Endodermal cell (in vitro differentiated cells): ENCODE results near the gene RIPOR2. TPM values are rescaled to one million over a fixed set of nuclear protein-coding genes. Genes with fewer than 3 reads are reported as not detected.

ENCODE experiments used
- DNase-seq: peaks from one replicate; pipeline ENCODE4 v3.0.0-alpha.2; 2017
- H3K27ac ChIP-seq: 2 replicates; pipeline ENCODE4 v1.5.1; 2013; ENCODE audit warnings: mild to moderate bottlenecking, low read depth, low read length, moderate library complexity
- H3K27me3 ChIP-seq: 2 replicates; pipeline ENCODE4 v1.6.1; 2013; ENCODE audit warnings: mild to moderate bottlenecking, low read length, moderate library complexity; ENCODE audit not compliant: insufficient read depth, control insufficient read depth, poor library complexity, severe bottlenecking
- H3K36me3 ChIP-seq: 2 replicates; pipeline ENCODE4 v1.7.0; 2013; ENCODE audit warnings: mild to moderate bottlenecking, low read length, moderate library complexity; ENCODE audit not compliant: control insufficient read depth, insufficient read depth
- H3K4me1 ChIP-seq: one replicate; pipeline ENCODE4 v1.7.0; 2013; ENCODE audit warnings: low read length; ENCODE audit not compliant: control insufficient read depth, insufficient read depth
- H3K4me3 ChIP-seq: 2 replicates; pipeline ENCODE4 v1.5.1; 2013; ENCODE audit warnings: mild to moderate bottlenecking, low read length, moderate library complexity
- H3K9ac ChIP-seq: 2 replicates; pipeline ENCODE4 v1.6.1; 2013; ENCODE audit warnings: mild to moderate bottlenecking, low read length, moderate library complexity; ENCODE audit not compliant: poor library complexity, severe bottlenecking; ENCODE audit errors: extremely low read depth
- H3K9me3 ChIP-seq: 2 replicates; pipeline ENCODE4 v1.6.1; 2013; ENCODE audit warnings: mild to moderate bottlenecking, low read length, moderate library complexity; ENCODE audit not compliant: control insufficient read depth
- H3K27ac Mint-ChIP-seq: 2 replicates; pipeline ENCODE4 v1.8.0; 2020; ENCODE audit warnings: mixed read lengths
- H3K27me3 Mint-ChIP-seq: 2 replicates; pipeline ENCODE4 v1.8.0; 2021; ENCODE audit warnings: mild to moderate bottlenecking, mixed read lengths; ENCODE audit not compliant: insufficient read depth
- H3K36me3 Mint-ChIP-seq: 2 replicates; pipeline ENCODE4 v1.8.0; 2020; ENCODE audit warnings: low read depth, mixed read lengths
- H3K4me1 Mint-ChIP-seq: 2 replicates; pipeline ENCODE4 v1.8.0; 2020; ENCODE audit warnings: mixed read lengths
- H3K4me3 Mint-ChIP-seq: 2 replicates; pipeline ENCODE4 v1.8.0; 2020; ENCODE audit warnings: mild to moderate bottlenecking, moderate library complexity, mixed read lengths
- H3K9me3 Mint-ChIP-seq: 2 replicates; pipeline ENCODE4 v1.8.0; 2020; ENCODE audit warnings: mild to moderate bottlenecking, mixed read lengths
- CTCF ChIP-seq: fragments of 200-600 bp; sonication (generic); conservative IDR thresholded peaks from 2 replicates; pipeline ENCODE4 v1.5.0; 2021; ENCODE audit warnings: antibody characterized with exemption, mild to moderate bottlenecking
- WGBS, 2 experiments: methylation state at CpG; one replicate each; pipeline versions ENCODE4 v1.1.5 to v1.1.7; 2013; ENCODE audit warnings: missing lambda C conversion rate in 2 of 2, mixed read lengths in 1 of 2; ENCODE audit not compliant: insufficient coverage in 1 of 2, insufficient read length in 1 of 2; 5-methylcytosine and 5-hydroxymethylcytosine counted together
- total RNA-seq, 2 donors: library from RNA; stranded (reverse); fragmentation: NEBNext Ultra II Directional in 1 of 2; extraction: Animal tissue kit (Norgen Biotek cat#: 25700) in 1 of 2; gene quantifications; 2 replicates in 1 of 2; 3 replicates in 1 of 2; pipeline ENCODE4 v1.2.1, GENCODE V29; 2021

The RIPOR2 gene
- total RNA-seq, 2 donors from 2014 or later, result 9.3 to 10.4 TPM

DNA sequence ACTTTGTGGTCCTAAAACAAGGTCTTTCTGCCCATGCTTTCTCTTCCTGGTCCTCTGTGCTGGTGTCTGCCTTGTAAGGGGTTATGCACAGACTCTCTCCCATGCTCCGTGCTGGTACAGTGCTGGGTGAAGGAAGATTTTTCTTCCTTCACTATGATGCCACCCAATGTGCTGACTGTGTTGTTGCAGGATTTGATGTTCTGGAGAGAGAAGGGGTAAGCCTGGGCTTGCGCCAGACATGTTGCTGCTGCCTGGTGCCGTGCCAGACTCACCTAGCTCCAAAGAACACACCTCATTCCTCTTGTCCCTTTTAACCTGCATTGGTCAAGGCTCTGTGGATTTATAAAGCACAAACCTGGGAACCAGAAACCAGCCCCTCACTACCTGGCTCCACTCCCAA, 108.6 kb downstream of the RIPOR2 start:
- Histone ChIP-seq H3K4me3 (no peak overlapping the region), H3K9me3 (no peaks in the 10 kb centered on the region), H3K9ac (no peak overlapping the region), H3K27me3 (no peaks in the 10 kb centered on the region), H3K4me1 (no peaks in the 10 kb centered on the region), H3K36me3 (no peaks in the 10 kb centered on the region), H3K27ac (no peak overlapping the region)
- WGBS, 2 experiments, result 88% methylated on average over 3 of the region's 3 CpGs; no CpG with 5 or more reads in 1 of the 2 experiments
- TF ChIP-seq CTCF, result no peak
- H3K27ac Mint-ChIP-seq, result no peak overlapping the region
- no peak overlapping the region for H3K4me3 Mint-ChIP-seq
- H3K4me1 Mint-ChIP-seq, result no peaks in the 10 kb centered on the region
- no peaks in the 10 kb centered on the region for H3K27me3 Mint-ChIP-seq
- H3K36me3 Mint-ChIP-seq, result no peaks in the 10 kb centered on the region
- DNase-seq, result no peak
- no peaks in the 10 kb centered on the region for H3K9me3 Mint-ChIP-seq

DNA sequence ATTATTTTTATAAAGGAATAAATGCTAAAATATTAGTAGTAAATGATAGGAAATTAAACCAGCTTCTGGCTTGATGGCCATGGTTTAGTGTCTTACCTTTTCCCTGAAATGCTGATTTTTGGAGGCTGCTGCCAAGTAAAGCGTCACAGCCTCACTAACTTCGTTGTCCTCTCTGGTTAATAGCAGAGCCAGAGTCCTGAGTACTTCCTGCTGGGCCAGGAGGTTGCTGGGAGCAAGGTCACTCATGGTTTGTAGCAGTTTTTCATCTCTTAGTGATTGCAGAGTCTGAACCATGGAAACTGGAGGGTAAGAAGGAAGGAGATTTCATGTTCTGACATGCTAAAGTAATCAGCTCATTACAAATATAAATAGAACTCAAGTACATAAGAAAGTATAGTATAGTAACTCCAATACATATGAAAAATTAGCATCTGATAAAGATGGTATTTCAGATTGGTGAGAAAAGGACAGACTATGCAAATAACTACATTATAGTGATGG, 110.6 kb downstream of the RIPOR2 start:
- no peaks in the 10 kb centered on the region for H3K9me3 Mint-ChIP-seq
- DNase-seq, result no peak
- Histone ChIP-seq H3K27ac (no peak overlapping the region), H3K4me3 (no peak overlapping the region), H3K9me3 (no peaks in the 10 kb centered on the region), H3K27me3 (no peaks in the 10 kb centered on the region), H3K9ac (no peak overlapping the region), H3K36me3 (no peaks in the 10 kb centered on the region), H3K4me1 (no peaks in the 10 kb centered on the region)
- H3K4me3 Mint-ChIP-seq, result no peak overlapping the region
- WGBS, 2 experiments, result 92% methylated on average over 2 of the region's 2 CpGs; no CpG with 5 or more reads in 1 of the 2 experiments
- H3K27me3 Mint-ChIP-seq, result no peaks in the 10 kb centered on the region
- H3K4me1 Mint-ChIP-seq, result no peaks in the 10 kb centered on the region
- no peak overlapping the region for H3K27ac Mint-ChIP-seq
- TF ChIP-seq CTCF, result no peak
- H3K36me3 Mint-ChIP-seq, result no peaks in the 10 kb centered on the region

GRCh38 chr6:24824142-24824938, 111.4 kb downstream of the RIPOR2 start:
- H3K27ac Mint-ChIP-seq, result no peak overlapping the region
- Histone ChIP-seq H3K27me3 (no peaks in the 10 kb centered on the region), H3K27ac (no peak overlapping the region), H3K9me3 (no peaks in the 10 kb centered on the region), H3K4me3 (no peak overlapping the region), H3K36me3 (no peaks in the 10 kb centered on the region), H3K9ac (no peak overlapping the region), H3K4me1 (no peaks in the 10 kb centered on the region)
- no peaks in the 10 kb centered on the region for H3K4me1 Mint-ChIP-seq
- H3K4me3 Mint-ChIP-seq, result no peak overlapping the region
- no peaks in the 10 kb centered on the region for H3K36me3 Mint-ChIP-seq
- no peaks in the 10 kb centered on the region for H3K27me3 Mint-ChIP-seq
- H3K9me3 Mint-ChIP-seq, result no peaks in the 10 kb centered on the region
- no peak for TF ChIP-seq CTCF
- no peak for DNase-seq
- WGBS, 2 experiments, result 96 to 99% methylated on average over 5 of the region's 6 CpGs
